Activated CD8-positive, alpha-beta memory T cell treated with anti-CD3 and anti-CD28 coated beads for 36 hours (primary cell): Measurements from ENCODE around the gene LPGAT1. TPM values are rescaled to one million over a fixed set of nuclear protein-coding genes. Genes with fewer than 3 reads are reported as not detected.
"Not testable (repeated sequence)": the region's sequence is repeated elsewhere in the genome, so short reads cannot be mapped to it uniquely, and the experiment has no call there.

Experiments
- CTCF ChIA-PET: fragments of 350-600 bp; sonication (Branson Sonifier 250); formaldehyde crosslinking; loops from one replicate; lab custom pipeline; 2021; ENCODE audit warnings: antibody characterized with exemption; lab: Charles Lee
- POLR2A ChIA-PET: fragments of 350-600 bp; sonication (Branson Sonifier 250); formaldehyde crosslinking; loops from one replicate; lab custom pipeline; 2021; ENCODE audit warnings: antibody characterized with exemption; lab: Charles Lee
- total RNA-seq, 2 experiments: library from RNA; stranded (reverse); gene quantifications; one replicate each; pipeline ENCODE4 v1.2.3, GENCODE V29; 2021

Gene LPGAT1, protein sequence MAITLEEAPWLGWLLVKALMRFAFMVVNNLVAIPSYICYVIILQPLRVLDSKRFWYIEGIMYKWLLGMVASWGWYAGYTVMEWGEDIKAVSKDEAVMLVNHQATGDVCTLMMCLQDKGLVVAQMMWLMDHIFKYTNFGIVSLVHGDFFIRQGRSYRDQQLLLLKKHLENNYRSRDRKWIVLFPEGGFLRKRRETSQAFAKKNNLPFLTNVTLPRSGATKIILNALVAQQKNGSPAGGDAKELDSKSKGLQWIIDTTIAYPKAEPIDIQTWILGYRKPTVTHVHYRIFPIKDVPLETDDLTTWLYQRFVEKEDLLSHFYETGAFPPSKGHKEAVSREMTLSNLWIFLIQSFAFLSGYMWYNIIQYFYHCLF
- 10 to 100 TPM; 28.2 to 29.3 TPM for total RNA-seq

DNA sequence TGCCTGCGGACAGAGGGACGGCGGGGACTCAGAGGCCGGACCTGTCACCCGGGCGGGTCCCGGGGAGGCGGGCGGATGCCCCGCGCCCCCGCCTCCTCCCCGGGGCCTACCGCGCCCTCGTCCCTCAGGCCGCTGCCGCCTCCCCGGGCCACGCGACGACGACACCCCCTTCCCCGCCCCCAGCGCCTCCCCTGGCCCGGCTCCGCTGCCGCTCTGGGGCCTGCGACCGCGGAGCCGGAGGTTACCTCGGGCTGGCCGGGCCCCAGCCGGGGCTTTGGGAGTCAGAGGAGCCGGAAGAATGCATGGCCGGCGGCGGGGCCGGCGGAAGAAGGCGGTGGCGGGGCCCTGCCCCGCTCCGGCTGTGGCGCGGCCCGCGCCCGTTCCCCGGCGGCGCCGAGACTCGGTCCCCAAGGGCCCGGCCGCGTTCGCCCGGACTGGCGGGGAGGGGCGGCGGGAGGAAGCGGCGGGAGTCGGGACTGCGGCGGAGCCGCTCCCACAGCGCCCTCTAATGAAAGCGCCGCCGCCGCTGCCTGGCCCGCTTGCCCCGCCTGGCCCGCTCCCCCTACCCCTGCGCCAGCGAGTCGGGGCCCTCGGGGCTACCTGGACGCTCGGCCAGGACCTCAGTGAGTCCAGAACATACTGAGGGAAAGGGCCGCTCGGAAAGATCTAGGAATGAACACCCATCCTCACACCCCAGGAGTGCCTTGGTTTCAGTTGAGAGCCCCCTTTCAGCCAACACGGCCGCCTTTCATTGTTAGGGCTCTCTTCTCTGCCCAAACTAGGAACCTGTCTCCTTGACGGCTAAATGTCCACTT is at the start of gene LPGAT1:
LPGAT1 (minus strand) TSS at position 436 of the 815 bp plus-strand sequence. CDS start 1,467 bp downstream, outside the sequence.
- POLR2A ChIA-PET = interaction anchor here (0.7 kb wide), 1 partner anchor 931 kb away, joined by 5 read pairs; no protein-coding TSS in a partner anchor
- CTCF ChIA-PET = no interaction called here

DNA sequence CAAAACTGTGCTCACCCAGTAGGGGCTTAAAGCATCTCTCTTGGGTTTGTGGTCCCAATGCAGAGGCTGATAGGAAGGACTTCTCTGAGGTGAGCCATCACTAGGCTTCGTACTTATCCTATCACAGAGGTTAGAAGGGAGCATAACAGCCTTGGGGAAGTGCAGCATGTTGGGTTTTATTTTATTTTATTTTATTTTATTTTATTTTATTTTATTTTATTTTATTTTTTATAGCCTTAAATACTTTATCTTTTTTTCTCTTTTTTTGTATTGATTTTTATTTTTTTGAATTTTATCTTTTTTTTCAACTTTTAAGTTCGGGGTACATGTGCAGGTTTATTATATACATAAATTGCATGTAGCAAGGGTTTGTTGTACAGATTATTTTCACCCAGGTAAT is 48.9 kb upstream of the LPGAT1 start:
- POLR2A ChIA-PET = no interaction called here
- CTCF ChIA-PET = no interaction called here

DNA sequence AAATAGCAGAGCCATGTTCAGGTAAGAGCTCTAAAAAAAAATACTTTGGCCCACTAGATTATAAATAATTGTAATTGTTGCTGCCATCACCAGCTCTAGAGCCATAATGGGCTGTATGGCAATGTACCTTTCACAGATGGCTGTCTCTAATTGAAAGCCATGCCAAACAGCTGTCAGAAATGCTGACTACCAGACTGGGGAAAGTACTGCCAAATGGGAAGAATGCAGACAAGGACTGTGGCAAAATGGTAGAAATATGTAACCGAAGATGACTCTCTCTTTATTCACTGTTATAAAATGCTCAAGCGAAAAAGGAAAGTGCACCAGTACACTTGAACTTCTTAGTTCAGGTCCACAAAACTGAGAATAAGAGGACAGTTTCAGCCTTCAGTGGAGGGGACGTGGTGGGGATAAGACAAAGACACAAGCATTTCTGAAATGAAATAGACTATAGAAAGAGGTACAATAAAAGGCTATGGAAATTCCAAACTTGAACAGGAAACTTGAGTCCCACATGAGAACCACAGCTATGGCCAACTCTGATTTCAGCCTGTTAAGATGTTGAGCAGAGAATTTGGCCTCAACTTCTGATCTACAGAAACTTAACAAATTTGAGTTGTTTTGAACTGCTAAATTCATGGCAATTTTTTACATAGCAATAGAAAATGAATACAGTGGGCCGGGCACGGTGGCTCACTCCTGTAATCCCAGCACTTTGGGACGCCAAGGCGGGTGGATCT is 46.5 kb upstream of the LPGAT1 start:
- ChIA-PET POLR2A (no interaction called here), CTCF (no interaction called here)

DNA sequence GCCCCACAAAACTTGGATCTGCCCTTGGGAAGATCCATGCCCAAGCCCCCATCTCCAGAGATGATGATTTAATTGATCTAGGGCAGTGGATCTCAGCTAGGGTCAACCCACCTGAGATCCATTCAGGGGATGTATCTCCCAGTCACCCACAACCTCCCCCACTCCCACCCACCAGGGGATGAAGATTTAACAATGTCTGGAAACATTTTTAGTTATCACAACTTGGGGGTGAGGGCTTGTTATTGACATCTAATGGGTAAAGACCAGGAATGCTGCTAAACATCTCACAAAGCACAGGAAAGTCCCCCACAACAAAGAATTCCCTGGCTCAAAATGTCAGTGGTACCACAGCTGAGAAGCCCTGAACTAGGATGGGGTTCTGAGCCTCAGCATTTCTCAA is 45.0 kb upstream of the LPGAT1 start:
- POLR2A ChIA-PET = no interaction called here
- CTCF ChIA-PET = no interaction called here

DNA sequence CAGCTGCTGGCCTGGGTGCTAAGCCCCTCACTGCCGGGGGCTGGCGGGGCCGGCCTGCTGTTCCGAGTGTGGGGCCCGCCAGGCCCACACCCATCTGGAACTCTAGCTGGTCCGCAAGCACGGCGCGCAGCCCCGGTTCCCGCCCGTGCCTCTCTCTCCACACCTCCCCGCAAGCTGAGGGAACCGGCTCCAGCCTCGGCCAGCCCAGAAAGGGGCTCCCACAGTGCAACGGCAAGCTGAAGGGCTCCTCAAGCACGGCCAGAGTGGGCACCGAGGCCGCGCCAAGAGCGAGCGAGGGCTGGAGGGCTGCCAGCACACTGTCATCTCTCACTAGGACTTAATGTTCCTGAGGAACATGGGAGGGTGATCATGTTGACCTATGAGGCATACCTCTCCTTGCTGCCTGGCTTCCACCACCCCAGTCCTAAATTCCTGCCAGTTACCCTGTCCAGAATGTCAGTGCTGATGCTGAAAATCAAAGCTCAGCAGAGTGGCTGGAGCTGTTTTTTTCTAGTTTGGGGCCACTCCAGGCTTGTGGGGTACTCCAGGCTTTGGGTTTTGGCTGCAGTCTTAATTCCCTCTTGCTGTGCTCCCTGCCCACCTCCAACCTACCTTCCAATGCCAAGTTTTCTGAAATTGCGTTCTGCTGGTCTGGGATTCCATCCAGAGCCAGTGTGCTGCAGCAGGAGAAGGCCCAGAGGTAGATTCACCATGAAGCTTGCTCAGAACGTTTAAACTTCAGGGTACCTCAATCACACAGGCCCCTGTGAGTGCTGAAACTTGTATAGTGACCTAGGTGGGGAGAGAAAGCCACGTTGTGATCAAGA is 44.2 kb upstream of the LPGAT1 start:
- ChIA-PET CTCF (no interaction called here), POLR2A (no interaction called here)

DNA sequence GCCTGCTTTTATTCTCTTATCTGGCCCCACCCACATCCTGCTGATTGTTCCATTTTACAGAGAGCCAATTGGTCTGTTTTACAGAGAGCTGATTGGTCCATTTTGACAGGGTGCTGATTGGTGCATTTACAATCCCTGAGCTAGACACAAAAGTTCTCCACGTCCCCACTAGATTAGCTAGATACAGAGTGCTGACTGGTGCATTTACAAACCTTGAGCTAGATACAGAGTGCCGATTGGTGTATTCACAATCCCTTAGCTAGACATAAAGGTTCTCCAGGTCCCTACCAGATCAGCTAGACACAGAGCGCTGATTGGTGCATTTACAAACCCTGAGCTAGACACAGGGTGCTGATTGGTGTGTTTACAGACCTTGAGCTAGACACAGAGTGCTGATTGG is 43.2 kb upstream of the LPGAT1 start:
- CTCF ChIA-PET, POLR2A ChIA-PET: not testable (repeated sequence)

DNA sequence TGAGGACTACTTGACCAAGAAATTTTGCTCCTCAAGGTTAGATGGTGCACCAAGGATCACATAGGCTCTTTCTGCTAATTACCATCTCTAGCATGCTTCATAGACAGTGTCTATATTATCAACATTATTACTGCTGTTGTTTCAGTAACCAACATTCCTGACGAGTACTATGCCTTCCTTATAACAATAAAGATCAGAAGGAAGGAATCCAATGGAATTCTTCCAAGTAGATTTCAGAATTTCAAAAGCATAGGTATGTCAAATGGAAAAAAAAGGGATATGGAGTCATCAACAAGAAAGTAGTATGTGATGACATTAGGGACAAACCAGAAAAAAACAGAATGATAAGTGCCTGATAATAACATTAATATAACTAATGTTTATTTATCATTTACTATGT is 39.6 kb upstream of the LPGAT1 start:
- ChIA-PET CTCF (no interaction called here), POLR2A (no interaction called here)

DNA sequence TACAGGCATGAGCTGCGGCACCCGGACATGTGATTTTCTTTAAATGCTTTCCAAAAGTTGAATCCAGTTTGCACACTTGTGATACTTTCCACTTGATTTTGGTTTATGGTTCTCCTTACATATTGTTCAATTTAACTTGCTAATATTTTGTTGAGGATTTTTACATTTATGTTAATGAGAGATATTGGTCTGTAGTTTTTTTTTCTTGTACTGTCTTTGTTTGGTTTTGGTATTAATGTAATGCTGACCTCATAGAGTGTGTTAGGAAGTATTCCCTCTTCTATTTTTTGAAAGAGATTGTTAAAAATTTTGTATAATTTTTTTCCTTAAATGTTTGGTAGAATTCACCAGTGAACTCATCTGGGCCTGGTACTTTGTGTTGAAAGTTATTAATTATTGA is 34.6 kb upstream of the LPGAT1 start:
- CTCF ChIA-PET = no interaction called here
- POLR2A ChIA-PET = no interaction called here

DNA sequence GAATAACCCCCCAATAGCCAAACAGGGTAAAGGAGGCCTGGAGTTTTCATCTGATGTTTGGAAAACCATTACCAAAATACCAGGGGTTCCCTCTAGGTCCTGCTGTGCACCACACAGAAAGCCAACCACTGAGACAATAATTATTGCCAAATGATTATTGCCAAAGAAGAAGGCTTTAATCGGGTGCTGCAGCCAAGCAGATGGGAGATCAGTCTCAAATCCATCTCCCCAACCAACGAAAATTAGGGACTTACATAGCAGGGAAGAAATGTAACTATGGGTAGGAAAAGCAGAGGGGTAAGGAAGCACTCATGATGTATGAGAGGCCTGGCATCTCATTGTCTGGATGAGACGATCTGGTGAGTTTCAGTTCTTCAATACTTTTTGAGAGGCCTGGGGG is 28.8 kb upstream of the LPGAT1 start:
- POLR2A ChIA-PET = no interaction called here
- CTCF ChIA-PET = no interaction called here

DNA sequence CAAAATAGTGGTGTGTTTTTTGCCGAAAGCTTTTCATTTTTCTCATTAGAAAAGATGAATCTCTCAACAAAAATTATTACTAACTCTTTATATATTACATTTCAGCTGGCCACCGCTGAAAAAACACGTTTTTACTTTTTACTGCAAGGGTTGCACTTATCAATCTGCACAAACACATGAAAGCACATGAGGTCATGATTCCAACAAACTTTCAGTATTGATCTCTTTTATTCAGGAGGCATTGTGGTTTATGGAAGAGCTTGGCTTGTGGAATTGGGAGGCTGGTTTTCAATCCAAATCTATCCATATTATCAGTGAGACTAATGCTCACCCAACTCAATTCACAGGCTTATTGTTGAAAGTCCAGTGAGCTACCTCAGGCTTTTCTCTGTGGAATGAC is 20.6 kb upstream of the LPGAT1 start:
- POLR2A ChIA-PET = no interaction called here
- CTCF ChIA-PET = no interaction called here

DNA sequence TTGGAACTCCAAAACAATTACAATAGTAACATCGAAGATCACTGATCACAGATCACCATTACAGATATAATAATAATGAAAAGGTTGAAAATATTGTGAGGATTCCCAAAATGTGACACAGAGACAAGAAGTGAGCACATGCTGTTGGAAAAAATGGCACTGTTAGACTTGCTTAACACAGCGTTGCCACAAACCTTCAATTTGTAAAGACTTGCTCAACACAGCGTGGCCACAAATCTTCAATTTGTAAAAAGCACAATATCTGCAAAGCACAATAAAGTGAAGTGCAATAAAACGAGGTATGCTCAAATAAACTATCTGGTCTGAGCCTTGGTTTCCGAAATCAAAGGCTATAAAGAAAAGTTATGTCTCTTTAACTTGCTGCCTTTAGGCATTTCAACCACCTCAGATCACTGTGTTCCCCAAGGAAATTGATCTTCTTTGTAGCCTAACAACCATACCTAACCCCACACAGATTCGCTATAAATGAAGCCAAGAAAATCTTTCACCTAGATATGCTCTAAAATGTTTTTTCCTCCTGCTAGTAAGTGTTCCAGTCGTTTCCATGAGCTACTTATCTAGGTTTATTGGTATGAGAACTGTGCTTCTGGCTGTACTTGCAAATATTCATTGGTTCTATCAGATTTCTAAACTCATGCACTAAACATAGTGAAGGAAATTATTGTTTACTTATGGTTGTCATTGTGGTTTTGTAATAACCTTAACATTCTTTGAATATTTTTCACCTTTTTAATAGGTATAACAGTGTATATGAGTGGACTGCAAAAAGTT is 13.1 kb upstream of the LPGAT1 start:
- POLR2A ChIA-PET = no interaction called here
- CTCF ChIA-PET = no interaction called here

DNA sequence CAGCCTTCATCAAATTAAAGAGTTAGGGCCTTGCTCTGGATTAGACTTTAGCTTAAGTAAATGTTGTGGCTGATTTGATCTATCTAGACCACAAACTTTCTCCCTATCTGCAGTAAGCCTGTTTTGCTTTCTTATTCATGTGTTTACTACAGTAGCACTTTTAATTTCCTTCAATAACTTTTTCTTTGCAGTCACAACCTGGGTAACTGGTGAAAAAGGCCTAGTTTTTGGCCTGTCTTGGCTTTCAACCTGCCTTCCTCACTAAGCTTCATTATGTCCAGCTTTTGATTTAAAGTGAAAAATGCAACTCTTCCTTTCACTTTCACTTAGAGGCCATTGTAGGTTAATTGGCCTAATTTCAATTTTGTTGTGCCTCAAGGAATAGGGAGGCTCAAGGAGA is 12.5 kb upstream of the LPGAT1 start:
- POLR2A ChIA-PET = no interaction called here
- CTCF ChIA-PET = no interaction called here

DNA sequence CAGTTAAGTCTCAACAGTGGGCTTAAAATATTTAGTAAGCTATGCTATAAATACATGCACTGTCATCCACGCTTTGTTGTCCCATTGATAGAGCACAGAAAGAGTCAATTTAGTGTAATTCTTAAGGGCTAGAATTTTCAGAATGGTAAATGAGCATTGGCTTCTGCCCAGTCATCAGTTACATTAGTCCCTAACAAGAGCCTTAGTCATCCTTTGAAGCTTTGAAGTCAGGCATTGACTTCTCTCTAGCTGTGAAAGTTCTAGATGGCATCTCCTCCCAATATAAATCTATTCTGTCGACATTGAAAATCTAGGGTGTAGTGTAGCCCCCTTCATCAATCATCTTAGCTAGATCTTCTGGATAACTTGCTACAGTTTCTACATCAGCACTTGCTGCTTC is 12.0 kb upstream of the LPGAT1 start:
- POLR2A ChIA-PET = no interaction called here

DNA sequence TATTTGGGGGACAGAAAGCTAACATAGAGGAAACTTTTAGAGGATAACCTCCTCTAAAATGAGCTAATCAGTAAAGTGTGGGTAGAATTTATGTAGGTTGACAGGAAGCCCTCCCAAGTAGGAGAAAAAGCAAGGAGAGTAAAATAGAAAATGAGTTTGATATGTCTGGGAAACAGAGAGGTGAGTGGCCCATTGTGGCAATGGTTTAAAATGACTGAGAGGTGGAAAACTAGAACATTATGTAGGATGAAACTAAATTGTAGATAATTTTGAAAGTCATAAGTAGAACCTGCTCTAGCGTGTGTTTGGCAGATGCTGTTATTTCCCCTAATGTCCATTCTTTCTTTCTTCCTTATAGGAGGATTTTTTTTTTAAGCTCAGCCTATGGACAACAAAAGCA is 8.5 kb upstream of the LPGAT1 start:
- ChIA-PET POLR2A (no interaction called here), CTCF (interaction anchor here (0.6 kb wide), 1 partner anchor 320 kb away, joined by 3 read pairs; no protein-coding TSS in a partner anchor)

More for the DNA sequence above, 12.0 kb upstream of the LPGAT1 start:
- CTCF ChIA-PET = no interaction called here

DNA sequence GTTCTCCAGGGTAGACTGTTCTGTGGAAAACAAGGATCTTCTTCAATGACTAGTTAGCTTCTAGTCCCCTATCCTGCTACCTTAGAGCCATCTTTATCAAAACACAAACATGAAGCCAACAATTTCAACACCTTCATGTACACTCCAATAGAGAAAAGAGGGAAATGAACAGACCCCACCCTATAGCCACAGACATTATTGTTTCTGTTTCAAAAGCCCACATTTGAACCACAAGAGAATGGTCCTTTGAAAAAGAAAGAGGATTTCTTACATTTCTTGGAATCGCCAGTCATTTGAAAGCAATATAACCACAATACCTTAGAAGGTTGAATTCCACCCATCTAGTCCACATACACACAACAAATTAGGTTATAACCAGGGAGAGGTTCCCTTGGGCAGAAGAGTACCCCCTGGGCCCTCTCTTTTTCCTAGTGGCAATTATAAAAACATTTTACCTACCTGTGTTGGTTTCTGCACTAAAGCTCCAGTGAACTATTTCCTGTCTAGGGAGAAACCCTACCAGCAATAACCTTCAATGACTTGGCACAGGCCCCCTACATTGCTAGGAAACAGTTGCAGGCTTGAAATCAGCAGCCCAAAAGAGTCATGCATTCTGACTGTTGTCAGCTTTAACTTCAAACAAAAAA is 2.7 kb upstream of the LPGAT1 start:
- ChIA-PET POLR2A (no interaction called here), CTCF (interaction anchor here (0.6 to 1.3 kb wide), 2 partner anchors 153 to 365 kb away, joined by 4 to 6 read pairs; no protein-coding TSS in a partner anchor)

DNA sequence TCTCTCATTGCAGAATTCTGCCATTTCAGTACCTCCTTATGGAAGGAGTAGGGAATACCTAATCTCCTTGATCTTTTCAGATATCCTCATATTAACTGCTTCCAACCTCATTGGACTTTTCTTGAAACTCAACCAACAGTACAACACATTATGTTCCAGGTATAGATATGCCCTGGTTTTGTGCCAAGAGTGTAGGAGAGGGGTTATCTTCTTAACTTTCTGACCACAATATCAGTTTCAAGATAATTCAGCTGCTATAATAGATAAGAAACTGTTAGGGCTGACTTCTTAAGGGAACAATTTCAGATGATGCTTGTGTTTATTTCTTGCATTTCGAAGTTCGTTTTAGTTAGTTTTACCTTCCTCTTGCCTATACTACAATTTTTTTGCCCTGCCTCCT is 2.1 kb upstream of the LPGAT1 start:
- POLR2A ChIA-PET = no interaction called here
- CTCF ChIA-PET = interaction anchor here (1.3 kb wide), 1 partner anchor 152 kb away, joined by 6 read pairs; no protein-coding TSS in a partner anchor

DNA sequence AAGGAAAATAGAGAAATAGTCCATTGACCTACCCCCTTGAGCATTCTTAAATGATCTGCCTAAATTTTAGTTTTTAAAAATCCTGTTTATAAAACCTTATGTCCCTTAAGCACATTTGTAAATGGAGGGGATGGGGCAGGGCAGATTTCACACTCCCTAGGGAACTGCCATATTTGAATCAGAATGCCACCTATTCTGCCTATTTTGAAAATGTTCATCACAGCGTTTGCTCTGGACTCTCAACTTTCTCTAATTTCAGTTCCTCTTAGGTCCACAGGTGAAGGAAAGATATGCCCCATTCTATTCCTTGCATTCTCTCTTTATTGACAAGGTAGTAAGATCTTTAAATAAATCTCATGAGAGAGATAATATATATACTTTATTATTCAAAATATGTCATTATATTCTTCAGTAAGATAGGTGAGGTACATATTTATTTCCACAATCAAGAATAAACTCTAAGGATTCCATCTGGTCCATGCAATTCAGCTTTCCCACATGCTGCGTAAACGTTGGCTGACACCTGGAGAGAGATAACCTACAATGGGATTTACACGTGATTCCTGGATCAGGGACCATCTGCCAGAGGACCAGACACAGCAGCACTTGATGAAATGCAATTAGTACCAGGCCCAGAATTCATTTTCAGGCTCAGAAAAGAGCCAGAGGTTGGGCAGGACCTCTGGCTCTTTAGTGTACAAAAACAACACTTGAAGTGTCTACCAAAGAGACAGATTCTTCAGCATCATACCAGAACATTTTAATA is 1.2 kb upstream of the LPGAT1 start:
- POLR2A ChIA-PET = no interaction called here
- CTCF ChIA-PET = no interaction called here
